Measurements from ENCODE around the gene SOX21.
A peak's percentile ranks its signal among the peaks of the same experiment; 100 is the strongest.

Gene SOX21

DNA sequence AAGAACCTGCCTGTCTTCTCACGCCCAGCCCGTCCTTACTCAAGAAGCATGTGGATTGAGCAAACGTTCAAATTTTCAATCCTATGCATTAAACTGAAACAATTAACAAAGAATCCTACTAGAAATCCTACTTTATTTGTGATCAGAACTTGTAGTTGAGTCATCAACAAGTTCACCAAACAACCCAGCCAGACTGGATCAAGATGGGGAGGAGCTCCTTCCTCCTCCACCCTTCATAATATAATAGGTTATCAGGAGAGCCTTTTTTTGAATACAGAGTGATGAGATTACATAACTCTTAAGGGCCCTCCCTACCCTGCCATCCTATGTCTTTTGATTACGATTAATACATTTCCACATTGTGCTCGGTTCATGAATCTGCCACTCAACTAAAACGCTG, 32.7 kb downstream of the SOX21 start:
- WGBS (ENCODE audit: insufficient coverage) = 64% methylated on average over 5 of the region's 6 CpGs
- no peak overlapping the region for H3K27ac ChIP-seq (ENCODE audit: insufficient read depth in 1 of 2, low read depth in 1 of 2, low read length in 2 of 2, poor library complexity in 1 of 2, severe bottlenecking in 2 of 2)
- peaks cover 0 to 16% (median 10%) of the 10 kb centered on the region in 5 experiments for H3K27me3 ChIP-seq (replicated peaks in 2 of 5; ENCODE audit: control insufficient read depth in 4 of 5, insufficient read depth in 5 of 5, low read length in 4 of 5)
- H3K4me1 ChIP-seq (ENCODE audit: control extremely low read depth in 1 of 4, control insufficient read depth in 4 of 4, insufficient read depth in 4 of 4, low read length in 3 of 4) = no peaks in the 10 kb centered on the region
- DNase-seq = no peak
- CTCF ChIA-PET = interaction anchor here (1.0 to 1.5 kb wide), 2 partner anchors 10 to 18 kb away, joined by 3 to 4 read pairs; no protein-coding TSS in a partner anchor
- H3K9me3 ChIP-seq (ENCODE audit: control extremely low read depth in 1 of 5, control insufficient read depth in 4 of 5, insufficient read depth in 2 of 5, low read depth in 1 of 5, low read length in 4 of 5) = no peaks in the 10 kb centered on the region
- no peak overlapping the region for H3K4me3 ChIP-seq (ENCODE audit: control insufficient read depth in 1 of 7, extremely low read depth in 1 of 7, insufficient read depth in 4 of 7, low read depth in 2 of 7, low read length in 6 of 7)
- POLR2A ChIA-PET = no interaction called here
- no peaks in the 10 kb centered on the region for H3K36me3 ChIP-seq (ENCODE audit: control insufficient read depth in 4 of 4, insufficient read depth in 4 of 4, low read length in 3 of 4)

DNA sequence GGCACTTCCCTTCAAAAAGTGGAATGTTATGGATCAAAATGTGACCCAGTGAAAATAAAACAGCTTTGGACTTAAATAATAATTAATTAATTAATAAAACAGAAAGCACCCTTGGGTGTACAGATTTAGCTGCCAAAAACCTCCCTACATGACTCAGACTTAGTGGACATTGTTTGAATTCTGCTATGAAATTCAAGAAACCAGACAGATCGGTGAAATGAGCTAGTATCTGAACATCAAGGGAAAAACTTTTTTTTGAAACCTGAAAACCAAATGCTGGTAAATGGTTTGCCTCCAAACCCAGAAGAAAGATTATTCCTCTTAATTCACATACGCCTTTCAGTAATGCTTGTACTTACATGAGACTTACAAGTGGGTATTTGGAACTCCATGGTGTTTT, 33.5 kb downstream of the SOX21 start:
- Histone ChIP-seq H3K4me1 (ENCODE audit: control extremely low read depth in 1 of 4, control insufficient read depth in 4 of 4, insufficient read depth in 4 of 4, low read length in 3 of 4) (no peaks in the 10 kb centered on the region), H3K9me3 (ENCODE audit: control extremely low read depth in 1 of 5, control insufficient read depth in 4 of 5, insufficient read depth in 2 of 5, low read depth in 1 of 5, low read length in 4 of 5) (no peaks in the 10 kb centered on the region), H3K27ac (ENCODE audit: insufficient read depth in 1 of 2, low read depth in 1 of 2, low read length in 2 of 2, poor library complexity in 1 of 2, severe bottlenecking in 2 of 2) (no peak overlapping the region), H3K27me3 (replicated peaks in 2 of 5; ENCODE audit: control insufficient read depth in 4 of 5, insufficient read depth in 5 of 5, low read length in 4 of 5) (peaks cover 0 to 16% (median 10%) of the 10 kb centered on the region in 5 experiments), H3K4me3 (ENCODE audit: control insufficient read depth in 1 of 7, extremely low read depth in 1 of 7, insufficient read depth in 4 of 7, low read depth in 2 of 7, low read length in 6 of 7) (no peak overlapping the region), H3K36me3 (ENCODE audit: control insufficient read depth in 4 of 4, insufficient read depth in 4 of 4, low read length in 3 of 4) (no peaks in the 10 kb centered on the region)
- 100% methylated on average over 1 of the region's 2 CpGs for WGBS (ENCODE audit: insufficient coverage)
- ChIA-PET POLR2A (no interaction called here), CTCF (interaction anchor here (0.9 to 1.5 kb wide), 5 partner anchors 11 to 606 kb away, joined by 3 to 5 read pairs (median 4); no protein-coding TSS in a partner anchor)
- no peak for DNase-seq

DNA sequence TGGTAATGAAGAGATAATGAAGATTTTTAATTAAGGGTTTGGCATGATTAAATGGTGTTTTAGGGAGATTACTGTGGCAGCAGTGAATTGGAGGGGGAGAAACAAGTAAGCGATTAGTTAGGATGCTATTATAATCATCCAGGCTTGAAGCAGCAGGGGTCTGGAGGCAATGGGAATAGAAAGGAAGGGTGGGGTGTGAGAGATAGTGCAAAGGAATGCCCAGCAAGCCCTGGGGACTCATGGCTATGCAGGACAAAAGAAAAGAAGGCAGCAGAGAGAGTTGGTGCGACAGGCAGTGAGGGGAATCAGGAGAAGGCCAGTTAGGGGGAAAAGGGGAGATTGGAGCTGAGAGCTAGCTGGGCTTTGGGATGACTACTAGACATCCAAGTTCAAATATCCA, 34.5 kb downstream of the SOX21 start:
- H3K4me1 ChIP-seq (ENCODE audit: control extremely low read depth in 1 of 4, control insufficient read depth in 4 of 4, insufficient read depth in 4 of 4, low read length in 3 of 4) = no peaks in the 10 kb centered on the region
- H3K9me3 ChIP-seq (ENCODE audit: control extremely low read depth in 1 of 5, control insufficient read depth in 4 of 5, insufficient read depth in 2 of 5, low read depth in 1 of 5, low read length in 4 of 5) = no peaks in the 10 kb centered on the region
- 100% methylated on average over 2 of the region's 2 CpGs for WGBS (ENCODE audit: insufficient coverage)
- peaks cover 0 to 11% (median 7%) of the 10 kb centered on the region in 5 experiments for H3K27me3 ChIP-seq (replicated peaks in 2 of 5; ENCODE audit: control insufficient read depth in 4 of 5, insufficient read depth in 5 of 5, low read length in 4 of 5)
- H3K27ac ChIP-seq (ENCODE audit: insufficient read depth in 1 of 2, low read depth in 1 of 2, low read length in 2 of 2, poor library complexity in 1 of 2, severe bottlenecking in 2 of 2) = no peak overlapping the region
- ChIA-PET CTCF (interaction anchor here (1.3 kb wide), 1 partner anchor 478 kb away, joined by 5 read pairs; no protein-coding TSS in a partner anchor), POLR2A (interaction anchor here (0.6 kb wide), 1 partner anchor 74 kb away, joined by 4 read pairs; no protein-coding TSS in a partner anchor)
- H3K4me3 ChIP-seq (ENCODE audit: control insufficient read depth in 1 of 7, extremely low read depth in 1 of 7, insufficient read depth in 4 of 7, low read depth in 2 of 7, low read length in 6 of 7) = no peak overlapping the region
- H3K36me3 ChIP-seq (ENCODE audit: control insufficient read depth in 4 of 4, insufficient read depth in 4 of 4, low read length in 3 of 4) = no peaks in the 10 kb centered on the region
- no peak for DNase-seq

DNA sequence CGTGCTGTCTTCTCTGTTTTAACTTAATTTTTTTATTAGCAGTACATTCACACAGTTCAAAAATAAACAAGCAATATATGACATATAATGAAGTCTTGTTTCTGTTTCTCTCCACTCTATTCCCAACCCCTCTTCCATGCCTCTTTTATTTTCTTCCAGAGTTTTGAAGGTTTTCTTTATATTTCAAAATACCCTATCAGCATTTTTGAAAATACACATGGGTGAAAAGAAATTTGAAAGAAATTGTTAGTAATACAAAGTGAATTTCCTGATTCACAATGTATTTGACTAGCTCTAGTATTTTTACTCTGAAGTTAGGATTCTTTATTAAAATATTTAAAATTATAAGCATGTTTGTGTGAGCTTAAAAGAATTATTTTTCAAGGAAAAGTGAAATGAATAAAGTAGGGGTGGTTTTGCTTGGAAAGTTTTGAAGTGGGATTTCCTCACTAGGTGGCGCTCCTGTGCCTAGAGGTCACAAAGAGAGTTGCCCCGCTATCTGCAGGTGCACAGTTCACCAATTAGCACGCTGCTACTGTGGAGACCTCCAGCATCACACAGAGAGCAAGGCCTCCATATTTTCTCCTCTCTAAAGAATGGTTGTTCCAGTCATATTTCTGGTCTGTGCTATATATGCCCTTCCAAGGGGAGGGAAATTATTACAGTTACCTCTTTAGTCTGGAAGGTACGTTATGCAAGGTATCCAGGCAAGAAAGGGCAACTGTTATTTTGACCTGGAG, 37.6 kb downstream of the SOX21 start:
- ChIA-PET CTCF (interaction anchor here (0.9 to 6.2 kb wide), 11 partner anchors 10 to 720 kb away, joined by 3 to 36 read pairs (median 3); no protein-coding TSS in a partner anchor), POLR2A (no interaction called here)
- peaks cover 0 to 10% (median 7%) of the 10 kb centered on the region in 5 experiments for H3K27me3 ChIP-seq (replicated peaks in 2 of 5; ENCODE audit: control insufficient read depth in 4 of 5, insufficient read depth in 5 of 5, low read length in 4 of 5)
- H3K4me1 ChIP-seq (ENCODE audit: control extremely low read depth in 1 of 4, control insufficient read depth in 4 of 4, insufficient read depth in 4 of 4, low read length in 3 of 4) = no peaks in the 10 kb centered on the region
- H3K4me3 ChIP-seq (ENCODE audit: control insufficient read depth in 1 of 7, extremely low read depth in 1 of 7, insufficient read depth in 4 of 7, low read depth in 2 of 7, low read length in 6 of 7) = no peak overlapping the region
- peak; percentile 74 to 79 (median 75) for DNase-seq
- H3K36me3 ChIP-seq (ENCODE audit: control insufficient read depth in 4 of 4, insufficient read depth in 4 of 4, low read length in 3 of 4) = no peaks in the 10 kb centered on the region
- H3K9me3 ChIP-seq (ENCODE audit: control extremely low read depth in 1 of 5, control insufficient read depth in 4 of 5, insufficient read depth in 2 of 5, low read depth in 1 of 5, low read length in 4 of 5) = no peaks in the 10 kb centered on the region
- 40% methylated on average over 2 of the region's 5 CpGs for WGBS (ENCODE audit: insufficient coverage)
- H3K27ac ChIP-seq (ENCODE audit: insufficient read depth in 1 of 2, low read depth in 1 of 2, low read length in 2 of 2, poor library complexity in 1 of 2, severe bottlenecking in 2 of 2) = no peak overlapping the region

DNA sequence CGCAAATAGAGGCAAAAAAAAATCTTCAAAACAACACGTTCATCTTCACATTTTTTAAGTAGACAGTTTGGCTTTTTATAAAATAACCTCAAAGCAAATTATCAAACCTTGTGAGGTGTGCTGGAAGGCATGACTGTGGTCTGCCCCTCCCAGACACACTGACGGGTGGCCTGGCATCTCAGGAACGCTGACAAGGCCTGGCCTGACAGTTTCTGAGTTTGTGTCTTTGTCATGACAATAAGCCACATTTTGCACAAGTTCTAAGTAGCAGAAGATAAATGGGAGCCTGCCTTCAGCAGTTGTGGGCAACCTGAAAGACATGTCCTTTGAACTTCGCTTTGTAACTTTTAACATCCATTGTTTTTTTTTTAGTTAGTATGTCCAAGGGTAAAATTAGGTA, 38.5 kb downstream of the SOX21 start:
- CTCF ChIA-PET = interaction anchor here (0.9 to 6.2 kb wide), 7 partner anchors 11 to 488 kb away, joined by 3 to 36 read pairs (median 6); no protein-coding TSS in a partner anchor
- 84% methylated on average over 2 of the region's 5 CpGs for WGBS (ENCODE audit: insufficient coverage)
- POLR2A ChIA-PET = no interaction called here

DNA sequence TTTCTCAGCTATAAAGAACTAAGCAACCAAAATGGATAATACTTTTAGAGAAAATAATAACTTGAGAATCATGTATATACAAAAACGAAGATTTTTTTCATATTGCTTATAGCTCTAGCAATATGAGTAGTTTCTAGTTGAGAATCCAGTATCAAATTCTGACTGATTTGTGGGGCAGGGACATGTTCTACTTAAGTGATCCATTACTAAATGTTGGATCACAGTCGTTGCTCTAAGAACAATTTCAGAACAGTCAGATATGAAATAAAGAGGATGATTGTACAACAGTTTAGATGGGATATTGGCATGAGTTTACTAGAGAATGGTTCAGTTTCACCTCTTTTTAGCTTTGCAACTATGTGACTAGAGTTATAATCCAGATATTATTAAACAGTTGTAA, 39.9 kb downstream of the SOX21 start:
- ChIA-PET POLR2A (no interaction called here), CTCF (interaction anchor here (1.2 to 6.2 kb wide), 3 partner anchors 11 to 484 kb away, joined by 4 to 36 read pairs (median 25); no protein-coding TSS in a partner anchor)
- no CpG with 5 or more reads among the region's 2 CpGs for WGBS (ENCODE audit: insufficient coverage)
- no peaks in the 10 kb centered on the region for H3K36me3 ChIP-seq (ENCODE audit: control insufficient read depth in 4 of 4, insufficient read depth in 4 of 4, low read length in 3 of 4)
- DNase-seq = no peak
- peaks cover 0 to 6% (median 2%) of the 10 kb centered on the region in 5 experiments for H3K27me3 ChIP-seq (replicated peaks in 2 of 5; ENCODE audit: control insufficient read depth in 4 of 5, insufficient read depth in 5 of 5, low read length in 4 of 5)
- H3K27ac ChIP-seq (ENCODE audit: insufficient read depth in 1 of 2, low read depth in 1 of 2, low read length in 2 of 2, poor library complexity in 1 of 2, severe bottlenecking in 2 of 2) = no peak overlapping the region
- peaks cover 0 to 1% (median 0%) of the 10 kb centered on the region in 4 experiments for H3K4me1 ChIP-seq (ENCODE audit: control extremely low read depth in 1 of 4, control insufficient read depth in 4 of 4, insufficient read depth in 4 of 4, low read length in 3 of 4)
- H3K4me3 ChIP-seq (ENCODE audit: control insufficient read depth in 1 of 7, extremely low read depth in 1 of 7, insufficient read depth in 4 of 7, low read depth in 2 of 7, low read length in 6 of 7) = no peak overlapping the region
- no peaks in the 10 kb centered on the region for H3K9me3 ChIP-seq (ENCODE audit: control extremely low read depth in 1 of 5, control insufficient read depth in 4 of 5, insufficient read depth in 2 of 5, low read depth in 1 of 5, low read length in 4 of 5)

More for the DNA sequence above, 38.5 kb downstream of the SOX21 start:
- DNase-seq = peak in 1 of 3 donors; percentile 23
- no peaks in the 10 kb centered on the region for H3K36me3 ChIP-seq (ENCODE audit: control insufficient read depth in 4 of 4, insufficient read depth in 4 of 4, low read length in 3 of 4)
- no peaks in the 10 kb centered on the region for H3K4me1 ChIP-seq (ENCODE audit: control extremely low read depth in 1 of 4, control insufficient read depth in 4 of 4, insufficient read depth in 4 of 4, low read length in 3 of 4)
- no peak overlapping the region for H3K27ac ChIP-seq (ENCODE audit: insufficient read depth in 1 of 2, low read depth in 1 of 2, low read length in 2 of 2, poor library complexity in 1 of 2, severe bottlenecking in 2 of 2)
- peaks cover 0 to 10% (median 6%) of the 10 kb centered on the region in 5 experiments for H3K27me3 ChIP-seq (replicated peaks in 2 of 5; ENCODE audit: control insufficient read depth in 4 of 5, insufficient read depth in 5 of 5, low read length in 4 of 5)
- H3K4me3 ChIP-seq (ENCODE audit: control insufficient read depth in 1 of 7, extremely low read depth in 1 of 7, insufficient read depth in 4 of 7, low read depth in 2 of 7, low read length in 6 of 7) = no peak overlapping the region
- no peaks in the 10 kb centered on the region for H3K9me3 ChIP-seq (ENCODE audit: control extremely low read depth in 1 of 5, control insufficient read depth in 4 of 5, insufficient read depth in 2 of 5, low read depth in 1 of 5, low read length in 4 of 5)

DNA sequence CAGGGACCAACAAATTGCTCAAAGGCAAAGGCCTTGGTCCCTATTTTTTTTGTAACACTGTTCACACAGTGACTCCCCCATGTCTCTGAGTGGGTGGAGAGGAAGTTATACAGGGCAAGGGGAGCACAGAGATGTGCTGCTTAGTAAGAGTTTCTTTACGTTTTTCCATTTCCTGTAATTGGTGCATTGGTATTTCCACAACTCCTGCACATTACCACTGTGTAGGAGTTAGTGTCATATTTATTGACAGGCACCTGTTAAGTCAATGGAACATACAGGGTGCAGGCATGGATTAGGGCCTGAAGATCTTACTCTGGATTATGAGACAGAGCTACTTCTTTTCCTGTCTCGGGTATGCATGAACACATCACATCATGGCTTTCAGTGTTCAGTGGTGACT, 45.2 kb downstream of the SOX21 start:
- Histone ChIP-seq H3K9me3 (ENCODE audit: control extremely low read depth in 1 of 5, control insufficient read depth in 4 of 5, insufficient read depth in 2 of 5, low read depth in 1 of 5, low read length in 4 of 5) (no peaks in the 10 kb centered on the region), H3K27me3 (replicated peaks in 2 of 5; ENCODE audit: control insufficient read depth in 4 of 5, insufficient read depth in 5 of 5, low read length in 4 of 5) (peaks cover 0 to 10% (median 0%) of the 10 kb centered on the region in 5 experiments), H3K4me1 (ENCODE audit: control extremely low read depth in 1 of 4, control insufficient read depth in 4 of 4, insufficient read depth in 4 of 4, low read length in 3 of 4) (peaks cover 2 to 12% (median 10%) of the 10 kb centered on the region in 4 experiments), H3K4me3 (ENCODE audit: control insufficient read depth in 1 of 7, extremely low read depth in 1 of 7, insufficient read depth in 4 of 7, low read depth in 2 of 7, low read length in 6 of 7) (no peak overlapping the region), H3K27ac (ENCODE audit: insufficient read depth in 1 of 2, low read depth in 1 of 2, low read length in 2 of 2, poor library complexity in 1 of 2, severe bottlenecking in 2 of 2) (no peak overlapping the region), H3K36me3 (ENCODE audit: control insufficient read depth in 4 of 4, insufficient read depth in 4 of 4, low read length in 3 of 4) (no peaks in the 10 kb centered on the region)
- POLR2A ChIA-PET = no interaction called here
- DNase-seq = no peak
- CTCF ChIA-PET = interaction anchor here (1.3 kb wide), 1 partner anchor 489 kb away, joined by 3 read pairs; no protein-coding TSS in a partner anchor
- 100% methylated on average over 1 of the region's 2 CpGs for WGBS (ENCODE audit: insufficient coverage)
